HG02885 (cell line): ENCODE measurements around the gene RBM28.
"Not testable (repeated sequence)": the region's sequence is repeated elsewhere in the genome, so short reads cannot be mapped to it uniquely, and the experiment has no call there.

Experiments
- ATAC-seq: cut with Tn5 transposase; IDR thresholded peaks from one replicate; pipeline ENCODE4 v1.9.1; 2021; ENCODE audit warnings: mild to moderate bottlenecking; ENCODE audit not compliant: unreplicated experiment, poor library complexity

Gene RBM28

GRCh38 chr7:128302139-128302538, 41.6 kb downstream of the RBM28 start:
- ATAC-seq: no peak

GRCh38 chr7:128299109-128299607, 44.5 kb downstream of the RBM28 start:
- no peak for ATAC-seq

- ATAC-seq: not testable (repeated sequence)
Observed at GRCh38 chr7:128298004-128298403, 45.7 kb downstream of the RBM28 start.

- no peak for ATAC-seq
Observed at GRCh38 chr7:128287556-128287955, 56.2 kb downstream of the RBM28 start.

GRCh38 chr7:128284102-128284501, 59.6 kb downstream of the RBM28 start:
- no peak for ATAC-seq

- no peak for ATAC-seq
Observed at GRCh38 chr7:128281605-128282380, 61.9 kb downstream of the RBM28 start.

GRCh38 chr7:128280451-128280850, 63.3 kb downstream of the RBM28 start:
- not testable (repeated sequence) for ATAC-seq

- no peak for ATAC-seq
Observed at GRCh38 chr7:128279124-128279713, 64.5 kb downstream of the RBM28 start.

GRCh38 chr7:128278366-128278765, 65.3 kb downstream of the RBM28 start:
- ATAC-seq: no peak

GRCh38 chr7:128275681-128276080, 68.0 kb downstream of the RBM28 start:
- ATAC-seq: no peak

GRCh38 chr7:128274884-128275603, 68.7 kb downstream of the RBM28 start:
- ATAC-seq: no peak

- no peak for ATAC-seq
Observed at GRCh38 chr7:128274246-128274883, 69.3 kb downstream of the RBM28 start.

- ATAC-seq: no peak
Observed at GRCh38 chr7:128271942-128272481, 71.7 kb downstream of the RBM28 start.

- ATAC-seq: no peak
Observed at GRCh38 chr7:128271471-128271941, 72.2 kb downstream of the RBM28 start.

GRCh38 chr7:128270826-128271272, 72.9 kb downstream of the RBM28 start:
- ATAC-seq: no peak

GRCh38 chr7:128268233-128268632, 75.5 kb downstream of the RBM28 start:
- no peak for ATAC-seq

- ATAC-seq: no peak
Observed at GRCh38 chr7:128267595-128267924, 76.1 kb downstream of the RBM28 start.

- no peak for ATAC-seq
Observed at GRCh38 chr7:128266883-128267594, 76.7 kb downstream of the RBM28 start.

GRCh38 chr7:128266529-128266882, 77.2 kb downstream of the RBM28 start:
- no peak for ATAC-seq

- no peak for ATAC-seq
Observed at GRCh38 chr7:128265906-128266300, 77.8 kb downstream of the RBM28 start.
